Natural killer cell (primary cell): Measurements from ENCODE around the gene OXCT1. TPM values are rescaled to one million over a fixed set of nuclear protein-coding genes. Genes with fewer than 3 reads are reported as not detected.

Experiments used
- ATAC-seq, 3 donors: fragments of 150-1000 bp in 2 of 3; fragments of 200-7000 bp in 1 of 3; cut with Tn5 transposase; 1 replicate in 1 of 3; 2 replicates in 2 of 3; pipeline ENCODE4 v1.10.0; 2021; ENCODE audit warnings: mild to moderate bottlenecking in 2 of 3, moderate library complexity in 2 of 3
- DNase-seq, 2 donors: peaks; one replicate each; pipeline versions ENCODE4 v3.0.0 to v3.0.0-alpha.2; 2013 to 2021; ENCODE audit warnings: mixed read lengths in 1 of 2
- H3K27ac ChIP-seq: one replicate; pipeline ENCODE4 v1.5.1; 2013; ENCODE audit warnings: mild to moderate bottlenecking, low read length
- H3K27me3 ChIP-seq: one replicate; pipeline ENCODE4 v1.6.1; 2013; ENCODE audit warnings: low read length; ENCODE audit not compliant: control insufficient read depth, insufficient read depth
- H3K36me3 ChIP-seq: one replicate; pipeline ENCODE4 v1.6.1; 2013; ENCODE audit warnings: low read length; ENCODE audit not compliant: control insufficient read depth, insufficient read depth
- H3K4me1 ChIP-seq: one replicate; pipeline ENCODE4 v1.6.1; 2013; ENCODE audit warnings: low read length; ENCODE audit not compliant: control insufficient read depth, insufficient read depth
- H3K4me3 ChIP-seq: one replicate; pipeline ENCODE4 v1.5.1; 2013; ENCODE audit warnings: low read length
- H3K9me3 ChIP-seq: one replicate; pipeline ENCODE4 v1.6.1; 2013; ENCODE audit warnings: low read length; ENCODE audit not compliant: control insufficient read depth, insufficient read depth
- H3K27ac Mint-ChIP-seq, 2 donors: one replicate each; pipeline ENCODE4 v1.8.0; 2022; ENCODE audit warnings: mild to moderate bottlenecking in 2 of 2, mixed read lengths in 2 of 2, moderate library complexity in 1 of 2
- H3K27me3 Mint-ChIP-seq, 2 donors: one replicate each; pipeline ENCODE4 v1.8.0; 2022; ENCODE audit warnings: low read depth in 2 of 2, mixed read lengths in 2 of 2
- H3K36me3 Mint-ChIP-seq: one replicate; pipeline ENCODE4 v1.8.0; 2022; ENCODE audit warnings: mixed read lengths
- H3K4me1 Mint-ChIP-seq, 2 donors: one replicate each; pipeline ENCODE4 v1.8.0; 2022; ENCODE audit warnings: mixed read lengths in 2 of 2
- H3K4me3 Mint-ChIP-seq: one replicate; pipeline ENCODE4 v1.8.0; 2022; ENCODE audit warnings: mild to moderate bottlenecking, moderate library complexity, mixed read lengths
- H3K9me3 Mint-ChIP-seq, 2 donors: one replicate each; pipeline ENCODE4 v1.8.0; 2022; ENCODE audit warnings: mixed read lengths in 2 of 2
- CTCF ChIP-seq: fragments of 200-600 bp; IDR thresholded peaks from one replicate; pipeline ENCODE4 v1.8.0; 2022; ENCODE audit warnings: antibody characterized with exemption
- WGBS: methylation state at CpG from one replicate; pipeline ENCODE4 v1.1.7; 2013; ENCODE audit warnings: missing lambda C conversion rate; ENCODE audit not compliant: insufficient coverage; 5-methylcytosine and 5-hydroxymethylcytosine counted together
- intact Hi-C: fragments of 100-400 bp; cut with micrococcal nuclease; formaldehyde crosslinking; loops from one replicate; pipeline ENCODE4 v1.14.2; 2022
- total RNA-seq, 4 donors: library from RNA; stranded (reverse); fragments of 120-200 nt in 1 of 4; gene quantifications; one replicate each; pipeline versions ENCODE4 v1.2.3 to v1.2.4, GENCODE V29; 2013 to 2022

OXCT1 gene
- total RNA-seq, 3 donors from 2014 or later (not counting 1 experiment from before 2014, with no cell fraction given), result 17.1 to 19.9 (median 18.0) TPM

- no peaks in the 10 kb centered on the region for H3K36me3 Mint-ChIP-seq
- no peak overlapping the region for H3K27ac Mint-ChIP-seq
- no peak for TF ChIP-seq CTCF
- ATAC-seq (no peak), DNase-seq (no peak)
- H3K9me3 ChIP-seq, result no peaks in the 10 kb centered on the region
- no peaks in the 10 kb centered on the region for H3K27me3 Mint-ChIP-seq
- H3K27me3 ChIP-seq, result no peaks in the 10 kb centered on the region
- H3K27ac ChIP-seq, result no peak overlapping the region
- no peaks in the 10 kb centered on the region for H3K9me3 Mint-ChIP-seq
- intact Hi-C loops, result no loop called here
- H3K4me3 Mint-ChIP-seq, result no peak overlapping the region
- no peaks in the 10 kb centered on the region for H3K4me1 ChIP-seq
- no peaks in the 10 kb centered on the region for H3K36me3 ChIP-seq
- peaks cover 0 to 16% of the 10 kb centered on the region in 2 donors for H3K4me1 Mint-ChIP-seq
- H3K4me3 ChIP-seq, result no peak overlapping the region
Observed at GRCh38 chr5:41821051-41821450, 49.2 kb downstream of the OXCT1 start.

- Histone ChIP-seq H3K27ac (no peak overlapping the region), H3K4me3 (no peak overlapping the region), H3K36me3 (no peaks in the 10 kb centered on the region), H3K27me3 (no peaks in the 10 kb centered on the region), H3K4me1 (no peaks in the 10 kb centered on the region), H3K9me3 (no peaks in the 10 kb centered on the region)
- H3K4me3 Mint-ChIP-seq, result no peak overlapping the region
- no CpG with 5 or more reads among the region's 2 CpGs for WGBS
- H3K9me3 Mint-ChIP-seq, result no peaks in the 10 kb centered on the region
- H3K4me1 Mint-ChIP-seq, result peaks cover 0 to 16% of the 10 kb centered on the region in 2 donors
- H3K36me3 Mint-ChIP-seq, result no peaks in the 10 kb centered on the region
- DNase-seq (no peak), ATAC-seq (no peak)
- intact Hi-C loops, result no loop called here
- H3K27ac Mint-ChIP-seq, result no peak overlapping the region
- no peaks in the 10 kb centered on the region for H3K27me3 Mint-ChIP-seq
- TF ChIP-seq CTCF, result no peak
Observed at GRCh38 chr5:41820150-41820549, 50.1 kb downstream of the OXCT1 start.

GRCh38 chr5:41817625-41818301 lies 52.5 kb downstream of the OXCT1 start:
- no peaks in the 10 kb centered on the region for H3K27me3 Mint-ChIP-seq
- Histone ChIP-seq H3K36me3 (no peaks in the 10 kb centered on the region), H3K27ac (no peak overlapping the region), H3K4me1 (no peaks in the 10 kb centered on the region), H3K4me3 (no peak overlapping the region), H3K9me3 (no peaks in the 10 kb centered on the region), H3K27me3 (no peaks in the 10 kb centered on the region)
- H3K9me3 Mint-ChIP-seq, result no peaks in the 10 kb centered on the region
- no peak for DNase-seq
- no peak for TF ChIP-seq CTCF
- ATAC-seq, result no peak
- H3K4me3 Mint-ChIP-seq, result no peak overlapping the region
- no peak overlapping the region for H3K27ac Mint-ChIP-seq
- H3K4me1 Mint-ChIP-seq, result peaks cover 0 to 22% of the 10 kb centered on the region in 2 donors
- no peaks in the 10 kb centered on the region for H3K36me3 Mint-ChIP-seq
- intact Hi-C loops, result no loop called here

- DNase-seq (no peak), ATAC-seq (no peak)
- no peaks in the 10 kb centered on the region for H3K27me3 ChIP-seq
- Mint-ChIP-seq H3K27me3 (no peaks in the 10 kb centered on the region), H3K4me1 (peaks cover 11 to 32% of the 10 kb centered on the region in 2 donors), H3K9me3 (no peaks in the 10 kb centered on the region), H3K4me3 (no peak overlapping the region), H3K27ac (no peak overlapping the region), H3K36me3 (no peaks in the 10 kb centered on the region)
- H3K4me3 ChIP-seq, result no peak overlapping the region
- intact Hi-C loops, result no loop called here
- WGBS, result no CpG with 5 or more reads among the region's 3 CpGs
- H3K27ac ChIP-seq, result no peak overlapping the region
- H3K4me1 ChIP-seq, result no peaks in the 10 kb centered on the region
- H3K36me3 ChIP-seq, result no peaks in the 10 kb centered on the region
- no peak for TF ChIP-seq CTCF
- H3K9me3 ChIP-seq, result no peaks in the 10 kb centered on the region
Observed at GRCh38 chr5:41815663-41816229, 54.5 kb downstream of the OXCT1 start.
